Uterus (tissue), 2 donors: ENCODE data around the gene ATRAID.

ENCODE experiments used
- CTCF ChIP-seq, 4 experiments: fragments of 200-600 bp in 2 of 4; fragments of 450-650 bp in 2 of 4; sonication (generic) in 2 of 4; IDR thresholded peaks; one replicate each; pipeline ENCODE4 v1.5.1; 2016 to 2019; ENCODE audit warnings: antibody characterized with exemption in 4 of 4, mild to moderate bottlenecking in 2 of 4, moderate library complexity in 1 of 4
- POLR2A ChIP-seq, 2 donors: fragments of 450-650 bp; IDR thresholded peaks; one replicate each; pipeline ENCODE4 v1.6.1; 2016; ENCODE audit warnings: antibody characterized with exemption in 2 of 2, mild to moderate bottlenecking in 1 of 2, moderate library complexity in 1 of 2

GRCh38 chr2:27237341-27237945 is 25.6 kb downstream of the ATRAID start:
- TF ChIP-seq CTCF (IDR thresholded peaks at IDR 0.05), result no peak
- no peak for TF ChIP-seq POLR2A (IDR thresholded peaks at IDR 0.05)
